GM12878 (cell line): ENCODE measurements around the gene SRSF7. TPM values are rescaled to one million over a fixed set of nuclear protein-coding genes. Genes with fewer than 3 reads are reported as not detected.

Experiments used
- ATAC-seq: fragments of 200-7000 bp; cut with Tn5 transposase; 3 replicates; pipeline ENCODE4 v1.9.1; 2020; ENCODE audit warnings: mild to moderate bottlenecking, moderate library complexity
- BruUV-seq: library from RNA; stranded (reverse); fragments of 400-500 nt; replicated peaks from 2 replicates; lab custom pipeline; 2021; lab: Mats Ljungman, UMichigan
- CTCF ChIA-PET: fragments of 300-600 bp; sonication (Branson Sonifier 250); formaldehyde crosslinking; extraction: SDS; loops from one replicate; lab custom pipeline; 2021; ENCODE audit warnings: inconsistent platforms; lab: Yijun Ruan, JAX
- POLR2A ChIA-PET: fragments of 350-600 bp; formaldehyde crosslinking; extraction: SDS; loops from one replicate; lab custom pipeline; 2021; ENCODE audit warnings: inconsistent platforms; lab: Charles Lee
- RAD21 ChIA-PET: fragments of 300-600 bp; sonication (Branson Sonifier 250); formaldehyde crosslinking; loops from one replicate; lab custom pipeline; 2023; ENCODE audit warnings: antibody characterized with exemption; ENCODE audit not compliant: unreplicated experiment; lab: Charles Lee
- SMC1A ChIA-PET: fragments of 300-600 bp; sonication (Branson Sonifier 250); formaldehyde crosslinking; loops from one replicate; lab custom pipeline; 2023; ENCODE audit not compliant: unreplicated experiment, uncharacterized antibody; lab: Charles Lee
- DNase-seq: peaks from one replicate; pipeline ENCODE4 v3.0.0-alpha.2; 2011; ENCODE audit warnings: low read depth, low spot score
- FAIRE-seq: peaks from 3 replicates; lab custom pipeline; 2011; peaks lifted over from hg19 to GRCh38; lab: Jason Lieb, UNC
- H2AFZ ChIP-seq: 2 replicates; pipeline ENCODE4 v1.6.0; 2011; ENCODE audit warnings: low read depth, low read length, control low read depth; ENCODE audit not compliant: control insufficient read depth
- H3K27ac ChIP-seq: 2 replicates; pipeline ENCODE4 v1.5.1; 2011; ENCODE audit warnings: control low read depth; ENCODE audit not compliant: control insufficient read depth, insufficient read depth
- H3K27me3 ChIP-seq, 2 experiments: replicated peaks in 1 of 2; 2 replicates each; pipeline versions ENCODE4 v1.6.0 to v1.6.1; 2011; ENCODE audit warnings: low read length in 1 of 2; ENCODE audit not compliant: control insufficient read depth in 2 of 2, insufficient read depth in 2 of 2
- H3K36me3 ChIP-seq, 2 experiments: 2 replicates each; pipeline ENCODE4 v1.5.1; 2011; ENCODE audit warnings: low read length in 1 of 2; ENCODE audit not compliant: control insufficient read depth in 2 of 2, insufficient read depth in 2 of 2
- H3K4me1 ChIP-seq: 2 replicates; pipeline ENCODE4 v1.6.1; 2011; ENCODE audit warnings: mild to moderate bottlenecking, low read length, moderate library complexity, mixed read lengths; ENCODE audit not compliant: control insufficient read depth, insufficient read depth
- H3K4me2 ChIP-seq: 2 replicates; pipeline ENCODE4 v1.6.0; 2011; ENCODE audit warnings: control low read depth; ENCODE audit not compliant: control insufficient read depth, insufficient read depth
- H3K4me3 ChIP-seq: fragments of 200-600 bp; sonication (generic); 2 replicates; pipeline ENCODE4 v1.5.1; 2016
- H3K79me2 ChIP-seq: 2 replicates; pipeline ENCODE4 v1.6.0; 2011; ENCODE audit warnings: low read length; ENCODE audit not compliant: control insufficient read depth, insufficient read depth
- H3K9ac ChIP-seq: 2 replicates; pipeline ENCODE4 v1.8.0; 2011; ENCODE audit warnings: low read length, control low read depth, mixed read lengths; ENCODE audit not compliant: control insufficient read depth, insufficient read depth
- H3K9me3 ChIP-seq: replicated peaks from 3 replicates; pipeline ENCODE4 v1.5.1; 2011; ENCODE audit warnings: mild to moderate bottlenecking, low read length; ENCODE audit not compliant: control insufficient read depth, insufficient read depth
- H4K20me1 ChIP-seq: 2 replicates; pipeline ENCODE4 v1.6.0; 2011; ENCODE audit not compliant: control insufficient read depth, insufficient read depth
- BCL11A ChIP-seq: IDR thresholded peaks from 2 replicates; pipeline ENCODE4 v1.6.1; 2011; ENCODE audit warnings: low read depth, low read length
- CHD4 ChIP-seq: fragments of 200-600 bp; sonication (generic); IDR thresholded peaks from 2 replicates; pipeline ENCODE4 v1.6.1; 2016; ENCODE audit warnings: mild to moderate bottlenecking
- FOS ChIP-seq: IDR thresholded peaks from 3 replicates; pipeline ENCODE4 v1.6.1; 2011; ENCODE audit warnings: borderline replicate concordance; ENCODE audit not compliant: insufficient read length; ENCODE audit errors: extremely low read depth
- GABPA ChIP-seq: IDR thresholded peaks from 2 replicates; pipeline ENCODE4 v1.6.1; 2014; ENCODE audit warnings: antibody characterized with exemption, low read depth, mild to moderate bottlenecking, inconsistent platforms
- KAT2A ChIP-seq: conservative IDR thresholded peaks from 2 replicates; pipeline ENCODE4 v1.6.1; 2011; ENCODE audit warnings: low read depth, low read length; ENCODE audit not compliant: control insufficient read depth
- MEF2B ChIP-seq: fragments of 450-650 bp; IDR thresholded peaks from 2 replicates; pipeline ENCODE4 v1.6.1; 2018; ENCODE audit warnings: mild to moderate bottlenecking, moderate library complexity; ENCODE audit not compliant: partially characterized antibody, poor library complexity, severe bottlenecking
- NR2C2 ChIP-seq: IDR thresholded peaks from 2 replicates; pipeline ENCODE4 v1.6.1; 2011; ENCODE audit warnings: borderline replicate concordance, low read depth; ENCODE audit not compliant: control insufficient read depth, insufficient read length
- RAD21 ChIP-seq: IDR thresholded peaks from 2 replicates; pipeline ENCODE4 v1.6.1; 2011; ENCODE audit warnings: mild to moderate bottlenecking, low read depth, low read length, moderate library complexity; ENCODE audit not compliant: insufficient read depth
- RB1 ChIP-seq: fragments of 450-650 bp; formaldehyde crosslinking; IDR thresholded peaks from 2 replicates; pipeline ENCODE4 v1.6.1; 2017; ENCODE audit warnings: mild to moderate bottlenecking, borderline replicate concordance
- SMARCA5 ChIP-seq: fragments of 450-650 bp; IDR thresholded peaks from 2 replicates; pipeline ENCODE4 v1.6.1; 2017; ENCODE audit warnings: mild to moderate bottlenecking
- STAT3 ChIP-seq: IDR thresholded peaks from 2 replicates; pipeline ENCODE4 v1.6.1; 2011; ENCODE audit warnings: low read depth, low read length, improper control_type of control experiment
- TCF3 ChIP-seq: IDR thresholded peaks from 2 replicates; pipeline ENCODE4 v1.6.1; 2012; ENCODE audit warnings: low read depth, mild to moderate bottlenecking, low read length, borderline replicate concordance; ENCODE audit not compliant: insufficient read depth
- WRNIP1 ChIP-seq: IDR thresholded peaks from 2 replicates; pipeline ENCODE4 v1.6.1; 2011; ENCODE audit warnings: low read depth, low read length, improper control_type of control experiment, borderline replicate concordance
- ZNF217 ChIP-seq: fragments of 450-650 bp; IDR thresholded peaks from 2 replicates; pipeline ENCODE4 v1.6.1; 2017; ENCODE audit warnings: antibody characterized with exemption, mild to moderate bottlenecking
- WGBS: methylation state at CpG from one replicate; pipeline ENCODE4 v1.1.6; 2016; ENCODE audit warnings: low lambda C conversion rate; ENCODE audit not compliant: insufficient replicate concordance, insufficient coverage; ENCODE audit errors: missing lambda C conversion rate; 5-methylcytosine and 5-hydroxymethylcytosine counted together
- in situ Hi-C: fragments of 300-500 bp; cut with MboI; formaldehyde crosslinking; loops from 9 replicates; pipeline ENCODE4 v1.14.3; 2018; ENCODE audit warnings: mixed read lengths
- intact Hi-C: fragments of 100-400 bp; cut with micrococcal nuclease; formaldehyde crosslinking; loops from one replicate; pipeline ENCODE4 v1.14.2; 2022; ENCODE audit not compliant: unreplicated experiment
- polyA plus RNA-seq, 11 experiments: library from polyadenylated mRNA; depleted of rRNA in 4 of 11; unstranded in 6 of 11; stranded (reverse) in 5 of 11; fragments of >200 nt; fragmentation: Nextera tagmentation in 4 of 11; fragmentation: Illumina TruSeq in 1 of 11; extraction: Ambion mirVana in 4 of 11; extraction: Trizol in 1 of 11; gene quantifications; 1 replicate in 1 of 11; 2 replicates in 10 of 11; pipeline versions ENCODE4 v1.2.1 to v1.2.3, GENCODE V29; 2011 to 2016; ENCODE audit warnings: inconsistent platforms in 2 of 11, missing spikeins in 2 of 11, low read depth in 1 of 11
- total RNA-seq, 4 experiments: library from RNA; depleted of rRNA in 3 of 4; stranded (reverse); fragments of >200 nt in 3 of 4; fragmentation: Illumina TruSeq in 1 of 4; extraction: Trizol in 1 of 4; gene quantifications; 2 replicates each; pipeline versions ENCODE4 v1.2.1 to v1.2.3, GENCODE V29; 2013 to 2021
- TF ChIP-seq, protein P1 (sequence below): IDR thresholded peaks from 2 replicates; pipeline ENCODE4 v1.6.1; 2011; ENCODE audit warnings: low read depth, mild to moderate bottlenecking, low read length, moderate library complexity, borderline replicate concordance; ENCODE audit errors: extremely low read depth
- TF ChIP-seq, protein P2 (sequence below): fragments of 450-650 bp; IDR thresholded peaks from 2 replicates; pipeline ENCODE4 v1.6.1; 2018; ENCODE audit warnings: mild to moderate bottlenecking, low read depth, moderate library complexity; ENCODE audit not compliant: partially characterized antibody

SRSF7 gene
- total and polyA plus RNA-seq, 10 of the 15 experiments (the other 5 are each of a cell fraction or from before 2014, with no cell fraction given), result 205 to 785 (median 408) TPM

DNA sequence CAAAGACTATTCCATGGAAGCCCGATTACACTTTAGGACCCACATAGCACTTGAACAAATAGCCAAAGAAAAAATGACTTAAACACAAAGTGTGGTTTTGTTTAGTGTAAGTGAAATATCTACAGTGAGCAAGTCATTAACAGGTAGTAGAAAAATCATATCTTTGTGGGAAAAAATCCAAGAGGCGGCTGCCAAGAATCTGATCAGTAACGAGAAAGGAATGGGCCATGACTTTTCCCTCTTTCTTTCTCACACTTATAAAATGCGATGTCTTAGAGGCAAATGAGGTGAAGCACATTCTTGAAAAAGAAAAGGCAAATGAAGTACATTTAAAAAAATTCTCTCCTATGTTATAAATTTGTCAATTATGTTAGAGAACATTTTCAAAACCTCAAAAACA is 14.0 kb upstream of the SRSF7 start:
- 79% methylated on average over 4 of the region's 4 CpGs for WGBS
- FAIRE-seq (no peak), DNase-seq (no peak), ATAC-seq (no peak)
- H4K20me1 ChIP-seq, result no peaks in the 10 kb centered on the region
- H3K79me2 ChIP-seq, result no peaks in the 10 kb centered on the region
- no peak overlapping the region for H3K27ac ChIP-seq
- intact Hi-C loops, result no loop called here
- H2AFZ ChIP-seq, result no peak overlapping the region
- RAD21 ChIA-PET, result no interaction called here
- POLR2A ChIA-PET, result no interaction called here
- H3K4me1 ChIP-seq, result no peaks in the 10 kb centered on the region
- no TSS peak for BruUV-seq
- SMC1A ChIA-PET, result no interaction called here
- H3K9ac ChIP-seq, result no peak overlapping the region
- H3K4me3 ChIP-seq, result no peak overlapping the region
- H3K27me3 ChIP-seq, result no peaks in the 10 kb centered on the region
- CTCF ChIA-PET, result interaction anchor here (0.8 kb wide), 1 partner anchor 26 kb away, joined by 3 read pairs; no protein-coding TSS in a partner anchor
- in situ Hi-C loops, result no loop called here
- no peaks in the 10 kb centered on the region for H3K36me3 ChIP-seq
- TF ChIP-seq RB1, result no peak
- no peak for TF ChIP-seq BCL11A
- no peaks in the 10 kb centered on the region for H3K9me3 ChIP-seq
- no peak overlapping the region for H3K4me2 ChIP-seq

GRCh38 chr2:38763728-38764127 is 12.6 kb upstream of the SRSF7 start:
- H3K4me2 ChIP-seq, result no peak overlapping the region
- H3K27me3 ChIP-seq, result no peaks in the 10 kb centered on the region
- FAIRE-seq (no peak), ATAC-seq (no peak), DNase-seq (no peak)
- ChIA-PET CTCF (interaction anchor here (0.6 kb wide), 1 partner anchor 31 kb away, joined by 3 read pairs; no protein-coding TSS in a partner anchor), SMC1A (interaction anchor here (1.8 kb wide), 1 partner anchor 12 kb away, joined by 5 read pairs; the partner anchor contains the start of gene SRSF7), POLR2A (no interaction called here), RAD21 (no interaction called here)
- no peak overlapping the region for H3K4me3 ChIP-seq
- H3K27ac ChIP-seq, result no peak overlapping the region
- H3K9ac ChIP-seq, result no peak overlapping the region
- in situ Hi-C loops, result no loop called here
- no peak overlapping the region for H2AFZ ChIP-seq
- no TSS peak for BruUV-seq
- H3K9me3 ChIP-seq, result no peaks in the 10 kb centered on the region
- no peaks in the 10 kb centered on the region for H3K36me3 ChIP-seq
- intact Hi-C loops, result no loop called here
- no peaks in the 10 kb centered on the region for H3K79me2 ChIP-seq
- no peaks in the 10 kb centered on the region for H4K20me1 ChIP-seq
- 89% methylated on average over 4 of the region's 4 CpGs for WGBS
- no peaks in the 10 kb centered on the region for H3K4me1 ChIP-seq
- TF ChIP-seq SMARCA5 (no peak), RAD21 (no peak), FOS (no peak), STAT3 (no peak), WRNIP1 (no peak), TCF3 (no peak), GABPA (no peak), NR2C2 (no peak), ZNF217 (no peak), CHD4 (no peak), KAT2A (no peak), MEF2B (no peak)
- TF ChIP-seq, protein P1, sequence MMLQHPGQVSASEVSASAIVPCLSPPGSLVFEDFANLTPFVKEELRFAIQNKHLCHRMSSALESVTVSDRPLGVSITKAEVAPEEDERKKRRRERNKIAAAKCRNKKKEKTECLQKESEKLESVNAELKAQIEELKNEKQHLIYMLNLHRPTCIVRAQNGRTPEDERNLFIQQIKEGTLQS, result no peak
- TF ChIP-seq, protein P2, sequence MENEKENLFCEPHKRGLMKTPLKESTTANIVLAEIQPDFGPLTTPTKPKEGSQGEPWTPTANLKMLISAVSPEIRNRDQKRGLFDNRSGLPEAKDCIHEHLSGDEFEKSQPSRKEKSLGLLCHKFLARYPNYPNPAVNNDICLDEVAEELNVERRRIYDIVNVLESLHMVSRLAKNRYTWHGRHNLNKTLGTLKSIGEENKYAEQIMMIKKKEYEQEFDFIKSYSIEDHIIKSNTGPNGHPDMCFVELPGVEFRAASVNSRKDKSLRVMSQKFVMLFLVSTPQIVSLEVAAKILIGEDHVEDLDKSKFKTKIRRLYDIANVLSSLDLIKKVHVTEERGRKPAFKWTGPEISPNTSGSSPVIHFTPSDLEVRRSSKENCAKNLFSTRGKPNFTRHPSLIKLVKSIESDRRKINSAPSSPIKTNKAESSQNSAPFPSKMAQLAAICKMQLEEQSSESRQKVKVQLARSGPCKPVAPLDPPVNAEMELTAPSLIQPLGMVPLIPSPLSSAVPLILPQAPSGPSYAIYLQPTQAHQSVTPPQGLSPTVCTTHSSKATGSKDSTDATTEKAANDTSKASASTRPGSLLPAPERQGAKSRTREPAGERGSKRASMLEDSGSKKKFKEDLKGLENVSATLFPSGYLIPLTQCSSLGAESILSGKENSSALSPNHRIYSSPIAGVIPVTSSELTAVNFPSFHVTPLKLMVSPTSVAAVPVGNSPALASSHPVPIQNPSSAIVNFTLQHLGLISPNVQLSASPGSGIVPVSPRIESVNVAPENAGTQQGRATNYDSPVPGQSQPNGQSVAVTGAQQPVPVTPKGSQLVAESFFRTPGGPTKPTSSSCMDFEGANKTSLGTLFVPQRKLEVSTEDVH, result no peak
